HL-60 (cell line): ENCODE measurements around the gene RAB10.

Experiments used
- CTCF ChIP-seq: IDR thresholded peaks from one replicate; pipeline ENCODE4 v1.5.1; 2011; ENCODE audit warnings: low read length, control low read depth, inconsistent platforms; ENCODE audit not compliant: insufficient read depth
- POLR2AphosphoS5 ChIP-seq: IDR thresholded peaks from 2 replicates; pipeline ENCODE4 v1.6.1; 2012; ENCODE audit warnings: low read depth

GRCh38 chr2:25993049-25993448 lies 40.8 kb upstream of the RAB10 start:
- TF ChIP-seq POLR2AphosphoS5: no peak
- no peak for TF ChIP-seq CTCF
